Measurements from ENCODE around the gene EXTL1. TPM values are rescaled to one million over a fixed set of nuclear protein-coding genes. Genes with fewer than 3 reads are reported as not detected.

The EXTL1 gene
- total RNA-seq, 1 donor from 2014 or later: 26.4 TPM

GRCh38 chr1:25973610-25974321 is 47.8 kb upstream of the EXTL1 start:
- no peak overlapping the region for H3K27ac ChIP-seq (ENCODE audit: low read depth, low read length)
- H3K4me1 Mint-ChIP-seq (ENCODE audit: low read depth, unreplicated experiment): peaks cover 3% of the 10 kb centered on the region
- H3K27me3 Mint-ChIP-seq (ENCODE audit: low read depth, unreplicated experiment): no peaks in the 10 kb centered on the region
- no peak for TF ChIP-seq CTCF (IDR thresholded peaks at IDR 0.05; ENCODE audit: insufficient read depth, low read depth, low read length)
- TF ChIP-seq EZH2 (IDR thresholded peaks at IDR 0.05; ENCODE audit: insufficient read depth, low read length): no peak
- no peak overlapping the region for H3K4me3 ChIP-seq (ENCODE audit: insufficient read depth, low read depth, low read length)
- no peak overlapping the region for H3K9ac ChIP-seq (ENCODE audit: low read length)
- H3K36me3 Mint-ChIP-seq (ENCODE audit: low read depth, unreplicated experiment): peaks cover 24% of the 10 kb centered on the region
- peaks cover 2% of the 10 kb centered on the region for H3K9me3 Mint-ChIP-seq (ENCODE audit: unreplicated experiment)
- no peak overlapping the region for H3K4me2 ChIP-seq (ENCODE audit: low read length)
- H2AFZ ChIP-seq (ENCODE audit: low read depth, low read length): no peak overlapping the region
- H3K4me1 ChIP-seq (ENCODE audit: insufficient read depth, low read length): no peaks in the 10 kb centered on the region
- DNase-seq (ENCODE audit: low read depth) (no peak), FAIRE-seq (no peak)
- H4K20me1 ChIP-seq (ENCODE audit: insufficient read depth, low read length): no peaks in the 10 kb centered on the region
- H3K36me3 ChIP-seq (ENCODE audit: insufficient read depth, low read length): peaks cover 3% of the 10 kb centered on the region
- H3K27ac Mint-ChIP-seq (ENCODE audit: unreplicated experiment): no peak overlapping the region
- H3K9me3 ChIP-seq (ENCODE audit: insufficient read depth, low read depth, low read length): no peaks in the 10 kb centered on the region
- no peaks in the 10 kb centered on the region for H3K79me2 ChIP-seq (ENCODE audit: insufficient read depth, low read length)
- H3K4me3 Mint-ChIP-seq (ENCODE audit: unreplicated experiment): no peak overlapping the region
- no peaks in the 10 kb centered on the region for H3K27me3 ChIP-seq (ENCODE audit: insufficient read depth, low read length)

- peaks cover 2% of the 10 kb centered on the region for H3K9me3 Mint-ChIP-seq (ENCODE audit: unreplicated experiment)
- Histone ChIP-seq H3K4me3 (ENCODE audit: insufficient read depth, low read depth, low read length) (no peak overlapping the region), H3K9me3 (ENCODE audit: insufficient read depth, low read depth, low read length) (no peaks in the 10 kb centered on the region), H2AFZ (ENCODE audit: low read depth, low read length) (no peak overlapping the region), H4K20me1 (ENCODE audit: insufficient read depth, low read length) (no peaks in the 10 kb centered on the region), H3K4me1 (ENCODE audit: insufficient read depth, low read length) (no peaks in the 10 kb centered on the region), H3K9ac (ENCODE audit: low read length) (no peak overlapping the region), H3K4me2 (ENCODE audit: low read length) (no peak overlapping the region), H3K36me3 (ENCODE audit: insufficient read depth, low read length) (peaks cover 6% of the 10 kb centered on the region), H3K27me3 (ENCODE audit: insufficient read depth, low read length) (no peaks in the 10 kb centered on the region), H3K79me2 (ENCODE audit: insufficient read depth, low read length) (no peaks in the 10 kb centered on the region), H3K27ac (ENCODE audit: low read depth, low read length) (no peak overlapping the region)
- DNase-seq (ENCODE audit: low read depth): no peak
- H3K4me1 Mint-ChIP-seq (ENCODE audit: low read depth, unreplicated experiment): peaks cover 3% of the 10 kb centered on the region
- TF ChIP-seq CTCF (IDR thresholded peaks at IDR 0.05; ENCODE audit: insufficient read depth, low read depth, low read length): no peak
- TF ChIP-seq EZH2 (IDR thresholded peaks at IDR 0.05; ENCODE audit: insufficient read depth, low read length): no peak
- H3K27me3 Mint-ChIP-seq (ENCODE audit: low read depth, unreplicated experiment): no peaks in the 10 kb centered on the region
- no peak for FAIRE-seq
- no peak overlapping the region for H3K27ac Mint-ChIP-seq (ENCODE audit: unreplicated experiment)
- H3K4me3 Mint-ChIP-seq (ENCODE audit: unreplicated experiment): no peak overlapping the region
- peaks cover 24% of the 10 kb centered on the region for H3K36me3 Mint-ChIP-seq (ENCODE audit: low read depth, unreplicated experiment)
Measured at GRCh38 chr1:25977801-25978200, 43.8 kb upstream of the EXTL1 start.

GRCh38 chr1:25978403-25978802 is 43.2 kb upstream of the EXTL1 start:
- H3K36me3 Mint-ChIP-seq (ENCODE audit: low read depth, unreplicated experiment): peaks cover 26% of the 10 kb centered on the region
- Histone ChIP-seq H3K4me3 (ENCODE audit: insufficient read depth, low read depth, low read length) (no peak overlapping the region), H3K79me2 (ENCODE audit: insufficient read depth, low read length) (no peaks in the 10 kb centered on the region), H3K9me3 (ENCODE audit: insufficient read depth, low read depth, low read length) (no peaks in the 10 kb centered on the region), H3K4me1 (ENCODE audit: insufficient read depth, low read length) (no peaks in the 10 kb centered on the region), H3K27me3 (ENCODE audit: insufficient read depth, low read length) (no peaks in the 10 kb centered on the region), H2AFZ (ENCODE audit: low read depth, low read length) (no peak overlapping the region), H3K4me2 (ENCODE audit: low read length) (no peak overlapping the region), H3K27ac (ENCODE audit: low read depth, low read length) (no peak overlapping the region), H4K20me1 (ENCODE audit: insufficient read depth, low read length) (no peaks in the 10 kb centered on the region), H3K36me3 (ENCODE audit: insufficient read depth, low read length) (peaks cover 6% of the 10 kb centered on the region), H3K9ac (ENCODE audit: low read length) (no peak overlapping the region)
- H3K4me3 Mint-ChIP-seq (ENCODE audit: unreplicated experiment): no peak overlapping the region
- no peak for DNase-seq (ENCODE audit: low read depth)
- H3K27ac Mint-ChIP-seq (ENCODE audit: unreplicated experiment): no peak overlapping the region
- H3K27me3 Mint-ChIP-seq (ENCODE audit: low read depth, unreplicated experiment): no peaks in the 10 kb centered on the region
- no peak for FAIRE-seq
- TF ChIP-seq CTCF (IDR thresholded peaks at IDR 0.05; ENCODE audit: insufficient read depth, low read depth, low read length) (no peak), EZH2 (IDR thresholded peaks at IDR 0.05; ENCODE audit: insufficient read depth, low read length) (no peak)
- H3K9me3 Mint-ChIP-seq (ENCODE audit: unreplicated experiment): peaks cover 2% of the 10 kb centered on the region
- peaks cover 3% of the 10 kb centered on the region for H3K4me1 Mint-ChIP-seq (ENCODE audit: low read depth, unreplicated experiment)
